Fibroblast of skin of left biceps (primary cell): ENCODE measurements around the gene MUC5AC.
"Not testable (repeated sequence)": the region's sequence is repeated elsewhere in the genome, so short reads cannot be mapped to it uniquely, and the experiment has no call there.

ENCODE experiments used
- DNase-seq, 2 experiments: peaks; one replicate each; pipeline ENCODE4 v3.0.0-alpha.2; 2013; ENCODE audit warnings: low read depth in 2 of 2

Gene MUC5AC

DNA sequence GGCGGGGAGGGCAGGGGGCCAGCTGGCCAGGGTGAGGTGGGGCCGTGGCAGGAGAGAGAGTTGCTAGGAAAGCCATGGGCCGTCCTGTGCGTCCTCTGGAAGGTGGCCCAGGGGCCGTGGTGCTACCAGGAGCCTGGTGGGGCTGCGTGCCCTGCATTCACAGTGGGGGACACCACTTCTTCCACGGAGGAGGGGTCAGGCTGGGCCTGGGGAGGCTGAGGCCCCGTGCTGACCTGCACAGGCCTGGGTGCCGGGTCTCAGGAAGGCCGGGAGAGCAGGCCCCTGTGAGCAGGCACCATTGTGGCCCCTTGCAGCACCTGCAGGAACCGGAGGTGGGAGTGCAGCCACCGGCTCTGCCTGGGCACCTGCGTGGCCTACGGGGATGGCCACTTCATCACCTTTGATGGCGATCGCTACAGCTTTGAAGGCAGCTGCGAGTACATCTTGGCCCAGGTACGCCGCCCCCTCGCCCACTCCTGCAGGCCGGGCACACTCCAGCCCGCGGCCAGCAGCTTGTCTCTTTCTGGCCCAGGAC lies 77.1 kb downstream of the MUC5AC start:
- DNase-seq = no peak

DNA sequence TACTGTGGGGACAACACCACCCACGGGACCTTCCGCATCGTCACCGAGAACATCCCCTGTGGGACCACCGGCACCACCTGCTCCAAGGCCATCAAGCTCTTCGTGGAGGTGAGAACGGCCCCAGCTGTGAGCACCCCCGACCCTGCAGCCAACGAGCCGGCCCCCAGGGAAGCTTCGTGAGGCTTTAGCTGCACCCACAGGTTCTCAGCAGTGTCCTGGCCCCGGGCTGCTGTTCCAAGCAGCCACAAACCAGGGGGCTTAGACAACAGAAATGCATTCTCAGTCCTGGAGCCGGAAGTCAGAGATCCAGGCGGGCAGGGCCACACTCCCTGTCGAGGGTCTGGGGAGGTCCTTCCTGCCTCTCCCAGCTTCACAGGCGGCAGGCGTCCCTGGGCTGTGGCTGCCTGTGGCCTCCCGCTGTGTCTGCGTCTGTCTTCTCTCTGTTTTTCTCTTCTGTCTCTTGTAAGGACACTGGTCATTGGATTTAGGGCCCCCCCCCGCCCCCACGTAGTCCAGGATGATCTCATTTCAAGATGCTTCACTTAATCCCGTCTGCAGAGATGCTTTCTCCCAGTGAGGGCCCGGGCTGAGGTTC lies 77.7 kb downstream of the MUC5AC start:
- no peak for DNase-seq

DNA sequence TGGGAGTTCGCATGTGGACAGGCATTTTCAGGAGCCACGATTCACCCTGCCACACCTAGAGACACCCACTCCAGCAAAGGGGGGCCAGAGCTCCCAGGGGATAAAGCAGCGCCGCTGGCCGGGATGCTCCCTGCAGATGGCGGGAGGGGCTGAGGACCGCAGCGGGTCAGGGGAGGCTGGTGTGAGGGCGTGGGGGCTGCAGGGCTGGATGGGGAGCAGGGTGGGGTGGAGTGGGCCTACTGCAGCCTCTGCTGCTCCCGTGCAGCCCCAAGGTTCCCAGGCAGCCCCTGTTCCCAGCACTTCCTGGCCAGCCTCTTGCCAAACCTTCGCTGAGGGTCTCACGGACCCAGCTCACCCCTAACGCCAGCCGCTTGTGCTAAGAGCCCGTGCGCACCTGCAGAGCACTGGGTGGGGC lies 78.2 kb downstream of the MUC5AC start:
- DNase-seq = no peak

DNA sequence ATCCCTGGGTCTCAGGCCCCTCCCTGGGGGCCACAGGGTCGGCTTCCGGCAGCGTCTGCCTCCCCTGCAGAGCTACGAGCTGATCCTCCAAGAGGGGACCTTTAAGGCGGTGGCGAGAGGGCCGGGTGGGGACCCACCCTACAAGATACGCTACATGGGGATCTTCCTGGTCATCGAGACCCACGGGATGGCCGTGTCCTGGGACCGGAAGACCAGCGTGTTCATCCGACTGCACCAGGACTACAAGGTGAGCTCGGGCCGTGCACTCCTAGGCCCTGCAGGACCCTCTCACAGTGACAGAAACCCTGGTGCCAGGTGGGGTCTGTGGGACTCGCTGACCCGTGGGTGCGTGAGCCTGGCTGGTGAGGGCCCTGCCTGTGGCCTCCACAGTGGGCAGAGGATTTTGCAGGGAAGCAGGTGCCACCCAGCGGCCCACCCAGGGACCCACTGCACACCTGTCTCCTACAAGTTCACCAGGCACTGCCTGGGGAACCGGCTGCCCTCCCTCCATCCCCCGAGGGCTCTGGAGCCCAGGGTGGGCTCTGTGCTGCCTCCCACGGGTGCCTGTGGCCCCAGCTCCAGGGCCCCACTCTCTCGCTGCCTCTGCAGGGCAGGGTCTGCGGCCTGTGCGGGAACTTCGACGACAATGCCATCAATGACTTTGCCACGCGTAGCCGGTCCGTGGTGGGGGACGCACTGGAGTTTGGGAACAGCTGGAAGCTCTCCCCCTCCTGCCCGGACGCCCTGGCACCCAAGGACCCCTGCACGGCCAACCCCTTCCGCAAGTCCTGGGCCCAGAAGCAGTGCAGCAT lies 78.8 kb downstream of the MUC5AC start:
- no peak for DNase-seq

DNA sequence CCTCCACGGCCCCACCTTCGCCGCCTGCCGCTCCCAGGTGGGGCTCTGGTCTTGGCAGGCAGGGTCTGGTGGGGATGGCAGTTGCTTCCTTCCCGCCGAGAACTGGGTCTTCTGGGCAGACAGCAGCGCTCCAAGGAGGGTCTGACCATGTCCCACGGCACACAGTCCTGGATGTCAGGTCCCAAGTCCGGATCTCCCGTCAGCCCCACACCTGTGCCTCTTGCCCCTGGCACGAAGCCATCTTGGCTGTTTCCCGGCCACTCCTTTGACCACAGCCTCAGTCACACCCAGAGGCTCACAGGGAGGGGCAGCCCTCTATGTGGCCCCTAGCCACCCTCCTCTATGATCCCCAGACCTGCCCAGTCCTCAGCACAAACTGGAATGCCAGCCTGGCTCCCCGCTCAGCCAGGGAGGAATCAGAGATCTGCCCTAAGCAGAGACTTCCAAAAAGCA lies 79.4 kb downstream of the MUC5AC start:
- no peak for DNase-seq

DNA sequence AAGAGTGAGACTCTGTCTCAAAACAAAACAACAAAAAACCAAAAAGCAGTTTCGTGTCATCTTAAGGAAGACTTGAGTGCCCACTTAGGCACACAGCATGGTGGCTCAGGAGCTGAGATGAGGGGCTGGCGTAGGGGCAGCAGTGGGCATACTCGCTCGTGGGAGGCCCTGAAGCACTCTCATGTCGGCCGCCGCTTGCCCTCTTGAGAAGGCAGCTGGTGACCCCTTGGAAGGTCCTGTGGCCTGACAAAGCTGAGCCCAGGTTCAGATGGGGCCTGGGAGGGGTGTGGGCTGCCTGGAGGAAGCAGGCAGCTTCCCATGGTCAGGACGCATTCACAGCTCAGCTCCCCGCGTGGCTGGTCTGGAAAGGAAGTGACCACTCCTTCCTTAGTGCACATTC lies 80.1 kb downstream of the MUC5AC start:
- DNase-seq = no peak

DNA sequence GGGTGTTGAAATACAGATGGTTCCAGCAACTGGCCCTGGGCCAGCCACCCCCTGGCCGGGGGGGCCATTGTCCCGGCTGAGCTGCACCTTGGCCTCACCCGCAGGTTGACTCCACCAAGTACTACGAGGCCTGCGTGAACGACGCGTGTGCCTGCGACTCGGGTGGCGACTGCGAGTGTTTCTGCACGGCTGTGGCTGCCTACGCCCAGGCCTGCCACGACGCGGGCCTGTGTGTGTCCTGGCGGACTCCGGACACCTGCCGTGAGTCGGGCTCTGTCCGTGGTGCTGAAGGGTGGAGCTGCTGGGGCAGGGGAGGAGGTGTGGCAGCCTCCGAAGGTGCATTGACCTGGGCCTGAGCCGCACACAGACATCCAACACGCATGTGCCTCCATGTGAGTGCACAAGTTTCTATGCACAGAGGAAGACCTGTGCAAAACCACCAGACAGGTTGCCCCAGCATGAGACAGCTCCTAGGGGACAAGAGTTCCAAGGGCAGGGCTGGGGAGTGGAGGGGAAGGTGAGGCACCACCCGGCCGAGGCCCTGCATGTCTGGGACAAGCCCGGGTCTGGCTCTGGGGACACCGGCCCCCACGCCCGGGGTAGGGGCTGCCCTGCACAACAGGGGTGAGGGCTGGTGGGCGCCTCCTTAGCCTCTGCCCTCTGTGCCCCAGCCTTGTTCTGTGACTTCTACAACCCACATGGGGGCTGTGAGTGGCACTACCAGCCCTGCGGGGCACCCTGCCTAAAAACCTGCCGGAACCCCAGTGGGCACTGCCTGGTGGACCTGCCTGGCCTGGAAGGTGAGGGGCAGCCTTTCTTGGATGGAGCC lies 81.2 kb downstream of the MUC5AC start:
- DNase-seq = no peak

DNA sequence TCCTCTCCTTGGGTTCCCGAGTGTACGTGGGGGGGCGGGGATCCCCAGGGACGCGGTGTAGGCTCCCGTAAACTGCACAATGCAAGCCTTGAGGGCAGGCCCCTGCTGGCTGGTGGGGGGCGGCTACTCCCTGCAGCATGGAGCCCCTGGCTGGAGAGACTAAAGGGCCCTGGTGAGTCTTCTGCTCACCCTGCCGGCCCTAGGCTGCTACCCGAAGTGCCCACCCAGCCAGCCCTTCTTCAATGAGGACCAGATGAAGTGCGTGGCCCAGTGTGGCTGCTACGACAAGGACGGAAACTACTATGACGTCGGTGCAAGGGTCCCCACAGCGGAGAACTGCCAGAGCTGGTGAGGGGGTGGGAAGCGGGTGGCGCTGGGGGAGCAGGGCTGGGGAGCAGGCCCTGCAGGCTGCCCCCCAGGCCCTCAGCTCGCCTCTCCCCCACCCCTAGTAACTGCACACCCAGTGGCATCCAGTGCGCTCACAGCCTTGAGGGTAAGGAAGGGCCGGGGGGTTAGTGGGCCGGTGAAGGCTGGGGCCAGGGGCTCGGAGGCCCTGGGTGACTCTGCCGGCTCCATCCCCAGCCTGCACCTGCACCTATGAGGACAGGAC lies 81.9 kb downstream of the MUC5AC start:
- DNase-seq = no peak

DNA sequence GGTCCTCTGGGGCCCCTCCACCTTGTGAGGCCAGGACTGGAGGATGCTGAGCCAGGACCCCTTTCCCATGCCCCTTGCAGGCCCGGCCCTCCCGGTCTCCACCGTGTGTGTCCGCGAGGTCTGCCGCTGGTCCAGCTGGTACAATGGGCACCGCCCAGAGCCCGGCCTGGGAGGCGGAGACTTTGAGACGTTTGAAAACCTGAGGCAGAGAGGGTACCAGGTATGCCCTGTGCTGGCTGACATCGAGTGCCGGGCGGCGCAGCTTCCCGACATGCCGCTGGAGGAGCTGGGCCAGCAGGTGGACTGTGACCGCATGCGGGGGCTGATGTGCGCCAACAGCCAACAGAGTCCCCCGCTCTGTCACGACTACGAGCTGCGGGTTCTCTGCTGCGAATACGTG lies 83.0 kb downstream of the MUC5AC start:
- DNase-seq = no peak

DNA sequence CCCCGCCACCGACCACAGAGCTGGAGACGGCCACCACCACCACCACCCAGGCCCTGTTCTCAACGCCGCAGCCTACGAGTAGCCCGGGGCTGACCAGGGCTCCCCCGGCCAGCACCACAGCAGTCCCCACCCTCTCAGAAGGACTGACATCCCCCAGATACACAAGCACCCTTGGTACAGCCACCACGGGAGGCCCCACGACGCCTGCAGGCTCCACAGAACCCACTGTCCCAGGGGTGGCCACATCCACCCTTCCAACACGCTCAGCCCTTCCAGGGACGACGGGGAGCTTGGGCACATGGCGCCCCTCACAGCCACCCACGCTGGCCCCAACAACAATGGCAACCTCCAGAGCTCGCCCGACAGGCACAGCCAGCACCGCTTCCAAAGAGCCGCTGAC lies 84.0 kb downstream of the MUC5AC start:
- DNase-seq = no peak

DNA sequence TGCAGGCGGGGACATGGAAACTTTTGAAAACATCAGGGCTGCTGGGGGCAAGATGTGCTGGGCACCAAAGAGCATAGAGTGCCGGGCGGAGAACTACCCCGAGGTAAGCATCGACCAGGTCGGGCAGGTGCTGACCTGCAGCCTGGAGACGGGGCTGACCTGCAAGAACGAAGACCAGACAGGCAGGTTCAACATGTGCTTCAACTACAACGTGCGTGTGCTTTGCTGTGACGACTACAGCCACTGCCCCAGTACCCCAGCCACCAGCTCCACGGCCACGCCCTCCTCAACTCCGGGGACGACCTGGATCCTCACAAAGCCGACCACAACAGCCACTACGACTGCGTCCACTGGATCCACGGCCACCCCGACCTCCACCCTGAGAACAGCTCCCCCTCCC lies 84.5 kb downstream of the MUC5AC start:
- no peak for DNase-seq

DNA sequence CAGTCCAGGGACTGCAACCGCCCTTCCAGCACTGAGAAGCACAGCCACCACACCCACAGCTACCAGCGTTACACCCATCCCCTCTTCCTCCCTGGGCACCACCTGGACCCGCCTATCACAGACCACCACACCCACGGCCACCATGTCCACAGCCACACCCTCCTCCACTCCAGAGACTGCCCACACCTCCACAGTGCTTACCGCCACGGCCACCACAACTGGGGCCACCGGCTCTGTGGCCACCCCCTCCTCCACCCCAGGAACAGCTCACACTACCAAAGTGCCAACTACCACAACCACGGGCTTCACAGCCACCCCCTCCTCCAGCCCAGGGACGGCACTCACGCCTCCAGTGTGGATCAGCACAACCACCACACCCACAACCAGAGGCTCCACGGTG lies 85.0 kb downstream of the MUC5AC start:
- DNase-seq = not testable (repeated sequence)

DNA sequence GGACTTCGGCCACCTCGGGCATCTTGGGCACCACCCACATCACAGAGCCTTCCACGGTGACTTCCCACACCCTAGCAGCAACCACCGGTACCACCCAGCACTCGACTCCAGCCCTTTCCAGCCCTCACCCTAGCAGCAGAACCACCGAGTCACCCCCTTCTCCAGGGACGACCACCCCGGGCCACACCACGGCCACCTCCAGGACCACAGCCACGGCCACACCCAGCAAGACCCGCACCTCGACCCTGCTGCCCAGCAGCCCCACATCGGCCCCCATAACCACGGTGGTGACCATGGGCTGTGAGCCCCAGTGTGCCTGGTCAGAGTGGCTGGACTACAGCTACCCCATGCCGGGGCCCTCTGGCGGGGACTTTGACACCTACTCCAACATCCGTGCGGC lies 85.8 kb downstream of the MUC5AC start:
- not testable (repeated sequence) for DNase-seq

DNA sequence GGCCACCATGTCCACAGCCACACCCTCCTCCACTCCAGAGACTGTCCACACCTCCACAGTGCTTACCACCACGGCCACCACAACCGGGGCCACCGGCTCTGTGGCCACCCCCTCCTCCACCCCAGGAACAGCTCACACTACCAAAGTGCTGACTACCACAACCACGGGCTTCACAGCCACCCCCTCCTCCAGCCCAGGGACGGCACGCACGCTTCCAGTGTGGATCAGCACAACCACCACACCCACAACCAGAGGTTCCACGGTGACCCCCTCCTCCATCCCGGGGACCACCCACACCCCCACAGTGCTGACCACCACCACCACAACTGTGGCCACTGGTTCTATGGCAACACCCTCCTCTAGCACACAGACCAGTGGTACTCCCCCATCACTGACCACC lies 86.8 kb downstream of the MUC5AC start:
- DNase-seq = not testable (repeated sequence)

DNA sequence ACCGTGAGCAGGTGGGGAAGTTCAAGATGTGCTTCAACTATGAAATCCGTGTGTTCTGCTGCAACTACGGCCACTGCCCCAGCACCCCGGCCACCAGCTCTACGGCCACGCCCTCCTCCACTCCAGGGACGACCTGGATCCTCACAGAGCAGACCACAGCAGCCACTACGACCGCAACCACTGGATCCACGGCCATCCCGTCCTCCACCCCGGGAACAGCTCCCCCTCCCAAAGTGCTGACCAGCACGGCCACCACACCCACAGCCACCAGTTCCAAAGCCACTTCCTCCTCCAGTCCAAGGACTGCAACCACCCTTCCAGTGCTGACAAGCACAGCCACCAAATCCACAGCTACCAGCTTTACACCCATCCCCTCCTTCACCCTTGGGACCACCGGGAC lies 88.0 kb downstream of the MUC5AC start:
- DNase-seq = not testable (repeated sequence)

DNA sequence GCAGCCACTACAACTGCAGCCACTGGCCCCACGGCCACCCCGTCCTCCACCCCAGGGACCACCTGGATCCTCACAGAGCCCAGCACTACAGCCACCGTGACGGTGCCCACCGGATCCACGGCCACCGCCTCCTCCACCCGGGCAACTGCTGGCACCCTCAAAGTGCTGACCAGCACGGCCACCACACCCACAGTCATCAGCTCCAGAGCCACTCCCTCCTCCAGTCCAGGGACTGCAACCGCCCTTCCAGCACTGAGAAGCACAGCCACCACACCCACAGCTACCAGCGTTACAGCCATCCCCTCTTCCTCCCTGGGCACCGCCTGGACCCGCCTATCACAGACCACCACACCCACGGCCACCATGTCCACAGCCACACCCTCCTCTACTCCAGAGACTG lies 88.5 kb downstream of the MUC5AC start:
- not testable (repeated sequence) for DNase-seq

DNA sequence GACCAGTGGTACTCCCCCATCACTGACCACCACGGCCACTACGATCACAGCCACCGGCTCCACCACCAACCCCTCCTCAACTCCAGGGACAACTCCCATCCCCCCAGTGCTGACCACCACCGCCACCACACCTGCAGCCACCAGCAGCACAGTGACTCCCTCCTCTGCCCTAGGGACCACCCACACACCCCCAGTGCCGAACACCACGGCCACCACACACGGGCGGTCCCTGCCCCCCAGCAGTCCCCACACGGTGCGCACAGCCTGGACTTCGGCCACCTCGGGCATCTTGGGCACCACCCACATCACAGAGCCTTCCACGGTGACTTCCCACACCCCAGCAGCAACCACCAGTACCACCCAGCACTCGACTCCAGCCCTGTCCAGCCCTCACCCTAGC lies 89.3 kb downstream of the MUC5AC start:
- DNase-seq = not testable (repeated sequence)

DNA sequence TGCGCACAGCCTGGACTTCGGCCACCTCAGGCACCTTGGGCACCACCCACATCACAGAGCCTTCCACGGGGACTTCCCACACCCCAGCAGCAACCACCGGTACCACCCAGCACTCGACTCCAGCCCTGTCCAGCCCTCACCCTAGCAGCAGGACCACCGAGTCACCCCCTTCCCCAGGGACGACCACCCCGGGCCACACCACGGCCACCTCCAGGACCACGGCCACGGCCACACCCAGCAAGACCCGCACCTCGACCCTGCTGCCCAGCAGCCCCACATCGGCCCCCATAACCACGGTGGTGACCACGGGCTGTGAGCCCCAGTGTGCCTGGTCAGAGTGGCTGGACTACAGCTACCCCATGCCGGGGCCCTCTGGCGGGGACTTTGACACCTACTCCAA lies 91.2 kb downstream of the MUC5AC start:
- not testable (repeated sequence) for DNase-seq

DNA sequence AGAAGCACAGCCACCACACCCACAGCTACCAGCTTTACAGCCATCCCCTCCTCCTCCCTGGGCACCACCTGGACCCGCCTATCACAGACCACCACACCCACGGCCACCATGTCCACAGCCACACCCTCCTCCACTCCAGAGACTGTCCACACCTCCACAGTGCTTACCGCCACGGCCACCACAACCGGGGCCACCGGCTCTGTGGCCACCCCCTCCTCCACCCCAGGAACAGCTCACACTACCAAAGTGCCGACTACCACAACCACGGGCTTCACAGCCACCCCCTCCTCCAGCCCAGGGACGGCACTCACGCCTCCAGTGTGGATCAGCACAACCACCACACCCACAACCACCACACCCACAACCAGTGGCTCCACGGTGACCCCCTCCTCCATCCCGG lies 92.7 kb downstream of the MUC5AC start:
- DNase-seq = not testable (repeated sequence)
